K562 (cell line): ENCODE results near the gene TMEM141. TPM values are rescaled to one million over a fixed set of nuclear protein-coding genes. Genes with fewer than 3 reads are reported as not detected.
A peak's percentile ranks its signal among the peaks of the same experiment; 100 is the strongest.

Experiments used
- ARID4B ChIP-seq: sonication (generic); formaldehyde crosslinking; IDR thresholded peaks from 2 replicates; pipeline ENCODE4 v1.8.0; 2022; ENCODE audit warnings: mild to moderate bottlenecking, missing genetic modification reagents
- CBFA2T2 ChIP-seq: fragments of 450-650 bp; conservative IDR thresholded peaks from 2 replicates; pipeline ENCODE4 v1.6.1; 2017; ENCODE audit warnings: mild to moderate bottlenecking
- GTF2A2 ChIP-seq: IDR thresholded peaks from 2 replicates; pipeline ENCODE4 v1.6.1; 2016; ENCODE audit warnings: mild to moderate bottlenecking, missing genetic modification characterization, missing compliant biosample characterization
- HMGN3 ChIP-seq: IDR thresholded peaks from 2 replicates; pipeline ENCODE4 v1.6.1; 2011; ENCODE audit warnings: borderline replicate concordance, low read depth, mild to moderate bottlenecking, mixed read lengths, low read length; ENCODE audit not compliant: insufficient read length; ENCODE audit errors: extremely low read depth
- POLR2G ChIP-seq: fragments of 200-400 bp; formaldehyde crosslinking; IDR thresholded peaks from 2 replicates; pipeline ENCODE4 v1.6.1; 2017; ENCODE audit warnings: low read depth, mild to moderate bottlenecking, antibody characterized with exemption, low read length, moderate library complexity
- RBBP5 ChIP-seq: fragments of 200-600 bp; sonication (generic); IDR thresholded peaks from 2 replicates; pipeline ENCODE4 v1.6.1; 2012; ENCODE audit warnings: borderline replicate concordance, mild to moderate bottlenecking, low read length, control low read depth, inconsistent platforms; ENCODE audit not compliant: insufficient read depth, poor library complexity, severe bottlenecking
- REST ChIP-seq, 2 experiments: fragments of 450-650 bp; formaldehyde crosslinking in 1 of 2; IDR thresholded peaks; 2 replicates each; pipeline versions ENCODE4 v1.4.0 to v1.6.1; 2014 to 2020; ENCODE audit warnings: mild to moderate bottlenecking in 2 of 2, borderline replicate concordance in 1 of 2, low read depth in 1 of 2
- TOE1 ChIP-seq, 2 experiments: fragments of 450-650 bp in 1 of 2; sonication (generic) in 1 of 2; formaldehyde crosslinking in 1 of 2; IDR thresholded peaks; 2 replicates each; pipeline versions ENCODE4 v1.7.1 to v1.8.0; 2016 to 2022; ENCODE audit warnings: borderline replicate concordance in 2 of 2, mild to moderate bottlenecking in 2 of 2, antibody characterized with exemption in 1 of 2, inconsistent platforms in 1 of 2, low read depth in 1 of 2, missing genetic modification reagents in 1 of 2, moderate library complexity in 1 of 2
- TRIM28 ChIP-seq: fragments of 450-650 bp; IDR thresholded peaks from 2 replicates; pipeline ENCODE4 v1.6.1; 2017
- polyA plus RNA-seq, 8 experiments: library from polyadenylated mRNA; depleted of rRNA in 4 of 8; stranded (reverse) in 5 of 8; unstranded in 3 of 8; fragments of >200 nt; fragmentation: Nextera tagmentation in 2 of 8; fragmentation: Illumina TruSeq in 1 of 8; extraction: Ambion mirVana in 2 of 8; extraction: Trizol in 1 of 8; gene quantifications; 2 replicates each; pipeline versions ENCODE4 v1.2.1 to v1.2.3, GENCODE V29; 2011 to 2014; ENCODE audit warnings: inconsistent platforms in 1 of 8, missing spikeins in 1 of 8
- total RNA-seq, 7 experiments: library from RNA; depleted of rRNA in 6 of 7; stranded (reverse); fragments of >200 nt in 6 of 7; fragmentation: Illumina TruSeq in 2 of 7; extraction: Trizol in 2 of 7; gene quantifications; 2 replicates each; pipeline versions ENCODE4 v1.2.1 to v1.2.3, GENCODE V29; 2011 to 2021; ENCODE audit warnings: low replicate concordance in 1 of 7
- TF ChIP-seq, protein P1 (sequence below): fragments of 250-450 bp; sonication (Bioruptor Pico); IDR thresholded peaks from 2 replicates; pipeline ENCODE4 v1.8.0; 2022; ENCODE audit warnings: moderate library complexity, mild to moderate bottlenecking, inconsistent platforms

Gene TMEM141
- total and polyA plus RNA-seq, 9 of the 15 experiments (the other 6 are each of a cell fraction or from before 2014, with no cell fraction given), result 21.5 to 123 (median 74.8) TPM

DNA sequence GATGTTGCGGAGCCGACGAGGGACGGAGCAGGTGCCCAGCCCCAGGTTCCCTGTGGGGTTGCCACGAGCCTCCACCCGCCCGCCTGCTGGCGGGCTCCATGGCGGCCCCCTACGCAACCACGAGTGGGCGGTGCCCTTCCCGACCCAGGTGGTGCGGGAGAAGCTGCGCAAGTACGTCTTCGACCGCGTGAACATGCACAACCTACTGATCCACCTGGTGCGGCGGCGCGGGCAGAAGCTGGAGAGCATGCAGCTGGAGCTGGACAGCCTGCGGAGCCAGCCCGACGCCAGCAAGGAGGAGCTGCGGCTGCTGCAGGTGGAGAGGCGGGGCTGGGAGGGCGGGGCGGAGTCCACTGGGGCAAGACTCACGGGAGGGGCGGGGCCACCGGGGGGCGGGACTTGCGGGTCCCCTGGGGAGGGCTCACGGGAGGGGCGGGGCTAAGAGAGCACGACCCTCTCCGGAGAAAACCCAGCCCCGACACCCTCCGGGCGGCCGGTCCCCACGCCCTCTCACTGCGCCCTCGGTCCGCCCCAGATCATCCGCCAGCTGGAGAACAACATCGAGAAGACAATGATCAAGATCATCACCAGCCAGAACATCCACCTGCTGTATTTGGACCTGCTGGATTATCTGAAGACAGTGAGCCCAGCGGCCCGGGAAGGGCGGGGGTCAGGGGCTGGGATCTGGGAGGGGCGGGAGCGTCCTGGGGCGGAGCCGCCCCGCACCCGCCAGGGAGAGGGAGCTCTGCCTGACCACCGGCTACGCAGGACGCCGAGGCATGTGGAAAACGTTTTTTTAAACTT, 8.9 kb downstream of the TMEM141 start (continued):
- TF ChIP-seq RBBP5 (peak; percentile 51), TRIM28 (no peak), TOE1 (IDR thresholded peaks at IDR 0.05; ENCODE audit: borderline replicate concordance) (0 out of 2 replicates have a peak, but pooled peaks have one; percentile 22), TOE1 (CRISPR knock-in tag; IDR thresholded peaks at IDR 0.05; ENCODE audit: borderline replicate concordance, low read depth) (no peak), POLR2G (peak; percentile 79), HMGN3 (peak; percentile 77), CBFA2T2 (peak; percentile 35; the same call in 1 of the 2 replicates), REST (IDR thresholded peaks at IDR 0.05; ENCODE audit: borderline replicate concordance) (no peak), REST (CRISPR knock-in tag; IDR thresholded peaks at IDR 0.05; ENCODE audit: low read depth) (0 out of 2 replicates have a peak, but pooled peaks have one; percentile 19), ARID4B (0 out of 2 replicates have a peak, but pooled peaks have one; percentile 22), GTF2A2 (tag) (no peak)
- TF ChIP-seq, protein P1, sequence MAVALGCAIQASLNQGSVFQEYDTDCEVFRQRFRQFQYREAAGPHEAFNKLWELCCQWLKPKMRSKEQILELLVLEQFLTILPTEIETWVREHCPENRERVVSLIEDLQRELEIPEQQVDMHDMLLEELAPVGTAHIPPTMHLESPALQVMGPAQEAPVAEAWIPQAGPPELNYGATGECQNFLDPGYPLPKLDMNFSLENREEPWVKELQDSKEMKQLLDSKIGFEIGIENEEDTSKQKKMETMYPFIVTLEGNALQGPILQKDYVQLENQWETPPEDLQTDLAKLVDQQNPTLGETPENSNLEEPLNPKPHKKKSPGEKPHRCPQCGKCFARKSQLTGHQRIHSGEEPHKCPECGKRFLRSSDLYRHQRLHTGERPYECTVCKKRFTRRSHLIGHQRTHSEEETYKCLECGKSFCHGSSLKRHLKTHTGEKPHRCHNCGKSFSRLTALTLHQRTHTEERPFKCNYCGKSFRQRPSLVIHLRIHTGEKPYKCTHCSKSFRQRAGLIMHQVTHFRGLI (CRISPR knock-in tag), result no peak
